GM12873 (cell line): ENCODE measurements around the gene COLGALT1.

Source experiments
- CTCF ChIP-seq: IDR thresholded peaks from 2 replicates; pipeline ENCODE4 v1.5.1; 2012; ENCODE audit warnings: low read depth, mild to moderate bottlenecking, moderate library complexity, low read length, control low read depth; ENCODE audit not compliant: insufficient read depth; ENCODE audit errors: missing control alignments

Gene COLGALT1

GRCh38 chr19:17517898-17518297 lies 37.6 kb upstream of the COLGALT1 start:
- no peak for TF ChIP-seq CTCF

GRCh38 chr19:17519967-17520366 lies 35.5 kb upstream of the COLGALT1 start:
- TF ChIP-seq CTCF = no peak

- TF ChIP-seq CTCF = no peak
Measured at GRCh38 chr19:17520865-17521264, 34.6 kb upstream of the COLGALT1 start.

- TF ChIP-seq CTCF = no peak
Measured at GRCh38 chr19:17522988-17523872, 32.2 kb upstream of the COLGALT1 start.

- TF ChIP-seq CTCF = no peak
Measured at GRCh38 chr19:17524651-17525050, 30.8 kb upstream of the COLGALT1 start.

GRCh38 chr19:17525141-17525540 lies 30.3 kb upstream of the COLGALT1 start:
- no peak for TF ChIP-seq CTCF

- no peak for TF ChIP-seq CTCF
Measured at GRCh38 chr19:17526922-17527321, 28.5 kb upstream of the COLGALT1 start.
